CD4-positive, alpha-beta T cell (primary cell): ENCODE results near the gene ANKDD1B. TPM values are rescaled to one million over a fixed set of nuclear protein-coding genes. Genes with fewer than 3 reads are reported as not detected.

Source experiments
- ATAC-seq: fragments of 200-7000 bp; cut with Tn5 transposase; one replicate; pipeline ENCODE4 v1.10.0; 2022; ENCODE audit warnings: mild to moderate bottlenecking; ENCODE audit not compliant: poor library complexity
- CTCF ChIA-PET: fragments of 350-600 bp; sonication (Branson Sonifier 250); formaldehyde crosslinking; loops from one replicate; lab custom pipeline; 2021; ENCODE audit warnings: antibody characterized with exemption, inconsistent platforms; lab: Charles Lee
- POLR2A ChIA-PET: fragments of 350-600 bp; sonication (Branson Sonifier 250); formaldehyde crosslinking; loops from one replicate; lab custom pipeline; 2021; ENCODE audit warnings: antibody characterized with exemption, inconsistent platforms; lab: Charles Lee
- DNase-seq, 14 experiments: peaks; one replicate each; pipeline ENCODE4 v3.0.0-alpha.2; 2013 to 2020; ENCODE audit warnings: mixed read lengths in 2 of 14
- H3K27ac ChIP-seq, 2 donors: one replicate each; pipeline versions ENCODE4 v1.5.1 to v1.7.0; 2013; ENCODE audit warnings: low read length in 2 of 2, low read depth in 1 of 2, mild to moderate bottlenecking in 1 of 2
- H3K27me3 ChIP-seq, 2 experiments: 1 replicate in 1 of 2; 2 replicates in 1 of 2; pipeline versions ENCODE4 v1.6.1 to v1.7.0; 2013; ENCODE audit warnings: low read length in 2 of 2, control low read depth in 1 of 2, mild to moderate bottlenecking in 1 of 2, moderate library complexity in 1 of 2; ENCODE audit not compliant: insufficient read depth in 2 of 2, control insufficient read depth in 1 of 2
- H3K36me3 ChIP-seq: one replicate; pipeline ENCODE4 v1.6.1; 2013; ENCODE audit warnings: low read length, control low read depth; ENCODE audit not compliant: insufficient read depth
- H3K4me1 ChIP-seq: one replicate; pipeline ENCODE4 v1.6.1; 2013; ENCODE audit warnings: low read length, control low read depth; ENCODE audit not compliant: insufficient read depth
- H3K4me3 ChIP-seq: one replicate; pipeline ENCODE4 v1.5.1; 2013; ENCODE audit warnings: mild to moderate bottlenecking, low read length, moderate library complexity
- H3K9me3 ChIP-seq, 2 experiments: 1 replicate in 1 of 2; 2 replicates in 1 of 2; pipeline versions ENCODE4 v1.6.1 to v1.7.0; 2013; ENCODE audit warnings: low read length in 2 of 2, mild to moderate bottlenecking in 2 of 2, control low read depth in 1 of 2, moderate library complexity in 1 of 2; ENCODE audit not compliant: control insufficient read depth in 1 of 2, insufficient read depth in 1 of 2
- H3K27ac Mint-ChIP-seq: one replicate; pipeline ENCODE4 v1.8.0; 2020; ENCODE audit warnings: mixed read lengths
- H3K27me3 Mint-ChIP-seq: one replicate; pipeline ENCODE4 v1.8.0; 2021; ENCODE audit warnings: mixed read lengths
- H3K36me3 Mint-ChIP-seq: one replicate; pipeline ENCODE4 v1.8.0; 2021; ENCODE audit warnings: low read depth, mixed read lengths
- H3K4me1 Mint-ChIP-seq: one replicate; pipeline ENCODE4 v1.8.0; 2021; ENCODE audit warnings: low read depth, mixed read lengths
- H3K4me3 Mint-ChIP-seq: one replicate; pipeline ENCODE4 v1.8.0; 2020; ENCODE audit warnings: mild to moderate bottlenecking, mixed read lengths
- H3K9me3 Mint-ChIP-seq: one replicate; pipeline ENCODE4 v1.8.0; 2020; ENCODE audit warnings: mixed read lengths
- intact Hi-C, 2 experiments: fragments of 100-400 bp; cut with DNase I in 1 of 2; cut with micrococcal nuclease in 1 of 2; formaldehyde crosslinking; loops; one replicate each; pipeline versions ENCODE4 v1.15.1 to v1.9.0; 2023 to 2025; cut with DNase I, micrococcal nuclease
- total RNA-seq, 174 experiments: library from RNA in 2 of 174; stranded (reverse) in 2 of 174; gene quantifications; one replicate each; pipeline ENCODE4 v1.2.3 and lab custom pipeline; 2021 to 2026
- TF ChIP-seq, protein P1 (sequence below): fragments of 200-600 bp; IDR thresholded peaks from one replicate; pipeline ENCODE4 v1.8.0; 2022; ENCODE audit warnings: antibody characterized with exemption, mild to moderate bottlenecking

ANKDD1B gene
- total RNA-seq, 2 experiments from 2014 or later = 0.30 TPM; not detected in 1

DNA sequence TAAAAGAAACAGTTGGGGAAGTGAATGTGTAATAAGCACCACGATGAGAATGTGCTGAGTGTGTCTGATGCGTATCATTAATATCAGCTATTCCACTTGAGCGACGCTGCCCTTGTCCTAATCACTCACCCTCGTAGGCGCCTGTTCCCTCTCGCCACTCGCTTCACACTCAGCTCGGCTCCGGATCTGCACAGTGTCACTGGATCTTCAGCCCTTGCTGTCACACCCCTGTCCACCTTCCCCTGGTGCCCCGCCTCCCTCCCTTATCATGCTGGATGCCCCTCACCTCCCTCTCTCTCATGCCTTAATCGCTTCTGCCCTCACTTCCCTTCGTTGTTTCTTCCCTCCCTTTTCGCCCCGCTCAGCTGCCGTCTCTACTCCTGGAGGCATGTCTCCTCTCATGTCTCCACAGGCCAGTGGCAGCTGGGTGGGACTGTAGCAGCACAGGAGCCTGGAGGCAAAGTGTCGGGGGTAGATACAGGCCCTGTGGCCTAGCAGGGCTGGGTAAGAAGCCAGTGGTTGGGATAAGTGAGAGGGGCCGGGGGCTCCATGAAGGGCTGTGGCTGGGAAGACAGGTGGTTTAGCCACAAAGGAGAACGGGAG lies 43.5 kb downstream of the ANKDD1B start:
- POLR2A ChIA-PET = no interaction called here
- TF ChIP-seq, protein P1, sequence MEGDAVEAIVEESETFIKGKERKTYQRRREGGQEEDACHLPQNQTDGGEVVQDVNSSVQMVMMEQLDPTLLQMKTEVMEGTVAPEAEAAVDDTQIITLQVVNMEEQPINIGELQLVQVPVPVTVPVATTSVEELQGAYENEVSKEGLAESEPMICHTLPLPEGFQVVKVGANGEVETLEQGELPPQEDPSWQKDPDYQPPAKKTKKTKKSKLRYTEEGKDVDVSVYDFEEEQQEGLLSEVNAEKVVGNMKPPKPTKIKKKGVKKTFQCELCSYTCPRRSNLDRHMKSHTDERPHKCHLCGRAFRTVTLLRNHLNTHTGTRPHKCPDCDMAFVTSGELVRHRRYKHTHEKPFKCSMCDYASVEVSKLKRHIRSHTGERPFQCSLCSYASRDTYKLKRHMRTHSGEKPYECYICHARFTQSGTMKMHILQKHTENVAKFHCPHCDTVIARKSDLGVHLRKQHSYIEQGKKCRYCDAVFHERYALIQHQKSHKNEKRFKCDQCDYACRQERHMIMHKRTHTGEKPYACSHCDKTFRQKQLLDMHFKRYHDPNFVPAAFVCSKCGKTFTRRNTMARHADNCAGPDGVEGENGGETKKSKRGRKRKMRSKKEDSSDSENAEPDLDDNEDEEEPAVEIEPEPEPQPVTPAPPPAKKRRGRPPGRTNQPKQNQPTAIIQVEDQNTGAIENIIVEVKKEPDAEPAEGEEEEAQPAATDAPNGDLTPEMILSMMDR = no peak

DNA sequence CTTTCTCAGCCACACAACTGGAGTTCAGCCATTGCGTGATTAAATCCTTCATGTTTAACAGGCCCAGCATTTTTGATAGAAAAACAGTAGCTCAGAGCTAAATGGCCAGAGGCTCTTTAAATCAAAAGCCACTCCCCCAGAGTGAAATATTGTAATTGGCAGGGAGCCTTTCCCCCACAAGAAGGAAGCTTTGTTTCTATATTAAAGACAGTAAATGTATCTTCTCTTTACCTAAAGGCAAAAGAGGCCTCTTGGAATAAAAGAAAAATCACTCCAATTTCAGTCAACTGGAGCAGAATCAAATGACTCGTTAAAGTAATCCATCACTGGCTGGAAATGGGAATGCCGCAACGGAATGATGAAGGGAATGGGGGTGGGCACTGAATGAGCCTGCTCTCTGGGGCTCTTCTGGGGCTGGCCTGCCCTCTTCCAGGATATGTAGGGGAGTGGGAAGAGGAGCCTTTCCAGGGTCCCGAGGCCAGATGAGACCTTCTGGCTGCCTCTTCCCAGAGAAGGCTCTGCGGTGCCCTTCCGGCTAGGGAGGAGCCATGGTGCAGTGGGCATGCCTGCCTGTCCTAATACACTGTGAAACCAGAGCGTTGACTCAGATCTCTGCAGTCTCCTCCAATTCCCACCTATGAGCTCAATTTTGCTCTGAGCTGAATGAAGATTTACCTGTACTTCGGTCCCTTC lies 45.2 kb downstream of the ANKDD1B start:
- intact Hi-C loops = no loop called here
- no peaks in the 10 kb centered on the region for H3K27me3 ChIP-seq
- Mint-ChIP-seq H3K9me3 (no peaks in the 10 kb centered on the region), H3K4me3 (no peak overlapping the region), H3K4me1 (no peaks in the 10 kb centered on the region), H3K27me3 (no peaks in the 10 kb centered on the region), H3K27ac (no peak overlapping the region), H3K36me3 (no peaks in the 10 kb centered on the region)
- POLR2A ChIA-PET = no interaction called here
- no peak overlapping the region for H3K27ac ChIP-seq
- ATAC-seq (no peak), DNase-seq (no peak)
- H3K4me3 ChIP-seq = peak overlapping the region; percentile 42
- H3K36me3 ChIP-seq = no peaks in the 10 kb centered on the region
- CTCF ChIA-PET = no interaction called here
- no peaks in the 10 kb centered on the region for H3K4me1 ChIP-seq
- H3K9me3 ChIP-seq = no peaks in the 10 kb centered on the region
- TF ChIP-seq, protein P1 = no peak

More for the DNA sequence above, 43.5 kb downstream of the ANKDD1B start:
- intact Hi-C loops = no loop called here
- no peaks in the 10 kb centered on the region for H3K36me3 ChIP-seq
- no peak overlapping the region for H3K4me3 Mint-ChIP-seq
- H3K9me3 ChIP-seq = no peaks in the 10 kb centered on the region
- H3K4me3 ChIP-seq = no peak overlapping the region
- H3K4me1 ChIP-seq = no peaks in the 10 kb centered on the region
- CTCF ChIA-PET = no interaction called here
- H3K27me3 ChIP-seq = no peaks in the 10 kb centered on the region
- H3K4me1 Mint-ChIP-seq = no peaks in the 10 kb centered on the region
- no peak overlapping the region for H3K27ac ChIP-seq
- DNase-seq (no peak), ATAC-seq (no peak)
- H3K27ac Mint-ChIP-seq = no peak overlapping the region
- H3K9me3 Mint-ChIP-seq = no peaks in the 10 kb centered on the region
- H3K27me3 Mint-ChIP-seq = no peaks in the 10 kb centered on the region
- H3K36me3 Mint-ChIP-seq = no peaks in the 10 kb centered on the region

DNA sequence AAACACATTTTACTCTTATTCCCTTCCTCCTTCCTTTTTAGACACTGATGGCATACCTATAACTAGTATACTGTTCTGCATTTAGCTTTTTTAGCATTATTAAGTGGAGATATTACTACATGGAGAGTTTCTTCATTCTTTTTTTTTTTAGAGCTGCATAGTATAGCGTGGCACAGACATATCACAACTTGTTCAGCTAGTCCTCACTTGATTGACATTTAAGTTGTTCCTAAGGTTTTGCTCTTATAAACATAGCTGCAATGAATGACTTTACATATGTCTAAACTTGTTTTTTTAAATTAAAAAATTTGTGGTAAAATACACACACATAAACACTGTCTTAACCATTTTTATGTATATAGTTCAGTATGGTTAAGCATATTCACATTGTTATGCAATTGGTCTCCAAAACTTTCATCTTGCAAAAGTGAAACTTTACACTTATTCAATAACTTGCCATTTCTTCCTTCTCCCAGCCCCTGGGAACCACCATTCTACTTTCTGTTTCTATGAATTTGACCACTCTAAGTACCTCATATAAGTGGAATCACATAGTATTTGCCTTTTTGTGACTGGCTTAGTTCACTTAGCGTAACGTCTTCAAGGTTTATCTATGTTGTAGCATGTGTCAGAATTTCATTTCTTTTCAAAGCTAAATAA lies 48.7 kb downstream of the ANKDD1B start:
- Histone ChIP-seq H3K27ac (no peak overlapping the region), H3K4me3 (no peak overlapping the region), H3K27me3 (no peaks in the 10 kb centered on the region), H3K9me3 (no peaks in the 10 kb centered on the region), H3K36me3 (no peaks in the 10 kb centered on the region), H3K4me1 (no peaks in the 10 kb centered on the region)
- Mint-ChIP-seq H3K27ac (no peak overlapping the region), H3K27me3 (no peaks in the 10 kb centered on the region), H3K36me3 (no peaks in the 10 kb centered on the region), H3K4me3 (no peak overlapping the region), H3K9me3 (no peaks in the 10 kb centered on the region), H3K4me1 (no peaks in the 10 kb centered on the region)
- POLR2A ChIA-PET = no interaction called here
- no peak for DNase-seq
- intact Hi-C loops = no loop called here
- CTCF ChIA-PET = no interaction called here
- ATAC-seq = no peak
- TF ChIP-seq, protein P1 = no peak
